KOPT-K1 (cell line): ENCODE data around the gene BAIAP3.
"Not testable (repeated sequence)": the region's sequence is repeated elsewhere in the genome, so short reads cannot be mapped to it uniquely, and the experiment has no call there.

Experiments used
- H3K27ac ChIP-seq: fragments of 200-600 bp; sonication (generic); 2 replicates; pipeline ENCODE4 v1.5.1; 2016; ENCODE audit warnings: antibody characterized with exemption, mild to moderate bottlenecking, low read depth, low read length; ENCODE audit not compliant: poor library complexity, severe bottlenecking
- H3K36me3 ChIP-seq: fragments of 200-600 bp; sonication (generic); 2 replicates; pipeline ENCODE4 v1.5.1; 2017; ENCODE audit warnings: antibody characterized with exemption, mild to moderate bottlenecking, low read length, moderate library complexity; ENCODE audit not compliant: insufficient read depth
- H3K9me3 ChIP-seq: fragments of 200-600 bp; sonication (generic); 2 replicates; pipeline ENCODE4 v1.5.1; 2017; ENCODE audit warnings: antibody characterized with exemption, low read length, mild to moderate bottlenecking; ENCODE audit not compliant: insufficient read depth, poor library complexity, severe bottlenecking

BAIAP3 gene

GRCh38 chr16:1320097-1320496, 13.3 kb upstream of the BAIAP3 start:
- Histone ChIP-seq H3K27ac (no peak overlapping the region), H3K36me3 (peaks cover 100% of the 10 kb centered on the region), H3K9me3 (no peaks in the 10 kb centered on the region)

- H3K36me3 ChIP-seq, result peaks cover 100% of the 10 kb centered on the region
Measured at GRCh38 chr16:1320658-1321240, 12.7 kb upstream of the BAIAP3 start.

GRCh38 chr16:1322407-1322806, 11.0 kb upstream of the BAIAP3 start:
- H3K9me3 ChIP-seq, result no peaks in the 10 kb centered on the region
- H3K27ac ChIP-seq, result no peak overlapping the region
- H3K36me3 ChIP-seq, result peaks cover 93% of the 10 kb centered on the region

More at GRCh38 chr16:1320658-1321240, 12.7 kb upstream of the BAIAP3 start:
- Histone ChIP-seq H3K9me3 (no peaks in the 10 kb centered on the region), H3K27ac (no peak overlapping the region)

GRCh38 chr16:1323296-1324239, 9.9 kb upstream of the BAIAP3 start:
- no peaks in the 10 kb centered on the region for H3K9me3 ChIP-seq
- no peak overlapping the region for H3K27ac ChIP-seq
- peaks cover 83% of the 10 kb centered on the region for H3K36me3 ChIP-seq

- no peak overlapping the region for H3K27ac ChIP-seq
- H3K9me3 ChIP-seq, result no peaks in the 10 kb centered on the region
- H3K36me3 ChIP-seq, result peaks cover 75% of the 10 kb centered on the region
Measured at GRCh38 chr16:1324286-1324826, 9.1 kb upstream of the BAIAP3 start.

GRCh38 chr16:1325261-1325660, 8.2 kb upstream of the BAIAP3 start:
- H3K27ac ChIP-seq, result no peak overlapping the region
- peaks cover 66% of the 10 kb centered on the region for H3K36me3 ChIP-seq
- no peaks in the 10 kb centered on the region for H3K9me3 ChIP-seq

- H3K36me3 ChIP-seq, result peaks cover 60% of the 10 kb centered on the region
Measured at GRCh38 chr16:1325673-1326371, 7.6 kb upstream of the BAIAP3 start.

GRCh38 chr16:1326391-1326790, 7.1 kb upstream of the BAIAP3 start:
- no peak overlapping the region for H3K27ac ChIP-seq
- no peaks in the 10 kb centered on the region for H3K9me3 ChIP-seq

More at GRCh38 chr16:1325673-1326371, 7.6 kb upstream of the BAIAP3 start:
- H3K9me3 ChIP-seq, result no peaks in the 10 kb centered on the region
- H3K27ac ChIP-seq, result no peak overlapping the region

GRCh38 chr16:1326946-1327618, 6.4 kb upstream of the BAIAP3 start:
- H3K27ac ChIP-seq, result no peak overlapping the region
- H3K9me3 ChIP-seq, result no peaks in the 10 kb centered on the region
- peaks cover 48% of the 10 kb centered on the region for H3K36me3 ChIP-seq

More at GRCh38 chr16:1326391-1326790, 7.1 kb upstream of the BAIAP3 start:
- H3K36me3 ChIP-seq, result peaks cover 55% of the 10 kb centered on the region

GRCh38 chr16:1327619-1327947, 5.9 kb upstream of the BAIAP3 start:
- no peaks in the 10 kb centered on the region for H3K9me3 ChIP-seq
- H3K36me3 ChIP-seq, result peaks cover 43% of the 10 kb centered on the region
- no peak overlapping the region for H3K27ac ChIP-seq

GRCh38 chr16:1328136-1328535, 5.3 kb upstream of the BAIAP3 start:
- H3K27ac ChIP-seq, H3K9me3 ChIP-seq: not testable (repeated sequence)
- peaks cover 37% of the 10 kb centered on the region for H3K36me3 ChIP-seq

GRCh38 chr16:1328961-1329360, 4.5 kb upstream of the BAIAP3 start:
- peaks cover 29% of the 10 kb centered on the region for H3K36me3 ChIP-seq
- H3K27ac ChIP-seq, H3K9me3 ChIP-seq: not testable (repeated sequence)

- no peak overlapping the region for H3K27ac ChIP-seq
- peaks cover 15% of the 10 kb centered on the region for H3K36me3 ChIP-seq
Measured at GRCh38 chr16:1330260-1330914, 3.1 kb upstream of the BAIAP3 start.

More at GRCh38 chr16:1330260-1330914, 3.1 kb upstream of the BAIAP3 start:
- H3K9me3 ChIP-seq, result no peaks in the 10 kb centered on the region
